IMR-90 (cell line): ENCODE data around the gene PPP1R12B. TPM values are rescaled to one million over a fixed set of nuclear protein-coding genes. Genes with fewer than 3 reads are reported as not detected.

Experiments
- ATAC-seq: fragments of 200-7000 bp; cut with Tn5 transposase; 2 replicates; pipeline ENCODE4 v1.9.1; 2020; ENCODE audit warnings: low read depth, mild to moderate bottlenecking, moderate library complexity
- BruUV-seq: library from RNA; stranded (reverse); fragments of 400-500 nt; replicated peaks from 2 replicates; lab custom pipeline; 2021; lab: Mats Ljungman, UMichigan
- CTCF ChIA-PET: fragments of 300-600 bp; formaldehyde crosslinking; extraction: SDS; loops from one replicate; lab custom pipeline; 2021; ENCODE audit warnings: antibody characterized with exemption; lab: Yijun Ruan, JAX
- POLR2A ChIA-PET: fragments of 300-600 bp; sonication (Branson Sonifier 250); formaldehyde crosslinking; loops from one replicate; lab custom pipeline; 2022; ENCODE audit warnings: antibody characterized with exemption; ENCODE audit not compliant: unreplicated experiment; lab: Charles Lee
- DNase-seq: peaks from one replicate; pipeline ENCODE4 v3.0.0; 2013
- H2AFZ ChIP-seq: replicated peaks from 2 replicates; pipeline ENCODE3; 2013; ENCODE audit warnings: low read length, mild to moderate bottlenecking; ENCODE audit not compliant: poor library complexity
- H2AK5ac ChIP-seq: 2 replicates; pipeline ENCODE4 v1.6.1; 2013; ENCODE audit warnings: low read depth, low read length, inconsistent platforms
- H2AK9ac ChIP-seq: replicated peaks from 2 replicates; pipeline ENCODE3; 2013; ENCODE audit warnings: mild to moderate bottlenecking, low read depth, low read length, moderate library complexity; ENCODE audit not compliant: poor library complexity
- H2BK120ac ChIP-seq: 2 replicates; pipeline ENCODE4 v1.6.1; 2013; ENCODE audit warnings: low read depth, low read length, inconsistent platforms
- H2BK15ac ChIP-seq: 3 replicates; pipeline ENCODE4 v1.6.1; 2013; ENCODE audit warnings: low read depth, low read length, inconsistent platforms
- H2BK20ac ChIP-seq: 2 replicates; pipeline ENCODE4 v1.6.1; 2013; ENCODE audit warnings: low read depth, mild to moderate bottlenecking, inconsistent platforms, low read length, moderate library complexity
- H2BK5ac ChIP-seq: 2 replicates; pipeline ENCODE4 v1.6.1; 2013; ENCODE audit warnings: mild to moderate bottlenecking, low read depth, low read length, inconsistent platforms; ENCODE audit not compliant: poor library complexity, severe bottlenecking
- H3K14ac ChIP-seq: replicated peaks from 2 replicates; pipeline ENCODE4 v1.6.1; 2013; ENCODE audit warnings: low read depth, low read length, inconsistent platforms
- H3K18ac ChIP-seq: 2 replicates; pipeline ENCODE4 v1.6.1; 2013; ENCODE audit warnings: low read depth, low read length, control low read depth
- H3K23ac ChIP-seq: 2 replicates; pipeline ENCODE4 v1.6.1; 2013; ENCODE audit warnings: low read depth, low read length, inconsistent platforms
- H3K27ac ChIP-seq: 2 replicates; pipeline ENCODE4 v1.5.1; 2013; ENCODE audit warnings: mild to moderate bottlenecking, control low read depth, low read length; ENCODE audit not compliant: insufficient read depth
- H3K27me3 ChIP-seq: 2 replicates; pipeline ENCODE4 v1.6.1; 2013; ENCODE audit warnings: low read length; ENCODE audit not compliant: control insufficient read depth, insufficient read depth
- H3K36me3 ChIP-seq: 2 replicates; pipeline ENCODE4 v1.6.1; 2013; ENCODE audit warnings: low read length, mixed read lengths; ENCODE audit not compliant: control insufficient read depth, insufficient read depth
- H3K4ac ChIP-seq: 2 replicates; pipeline ENCODE4 v1.6.1; 2013; ENCODE audit warnings: low read depth, low read length, inconsistent platforms
- H3K4me1 ChIP-seq: 2 replicates; pipeline ENCODE4 v1.6.1; 2013; ENCODE audit warnings: low read length, mixed read lengths; ENCODE audit not compliant: control insufficient read depth, insufficient read depth
- H3K4me2 ChIP-seq: 2 replicates; pipeline ENCODE4 v1.6.1; 2013; ENCODE audit warnings: low read depth, mild to moderate bottlenecking, control low read depth, low read length, moderate library complexity
- H3K4me3 ChIP-seq: 2 replicates; pipeline ENCODE4 v1.5.1; 2013; ENCODE audit warnings: low read depth, mild to moderate bottlenecking, control low read depth, low read length, moderate library complexity; ENCODE audit not compliant: insufficient read depth
- H3K56ac ChIP-seq: 2 replicates; pipeline ENCODE4 v1.6.1; 2013; ENCODE audit warnings: low read length, inconsistent platforms; ENCODE audit not compliant: insufficient read depth; ENCODE audit errors: extremely low read depth
- H3K79me1 ChIP-seq, 2 experiments: 2 replicates each; pipeline ENCODE4 v1.6.1; 2013; ENCODE audit warnings: low read length in 2 of 2, inconsistent platforms in 1 of 2, low read depth in 1 of 2
- H3K9ac ChIP-seq: 2 replicates; pipeline ENCODE4 v1.6.1; 2013; ENCODE audit warnings: low read depth, low read length, control low read depth
- H3K9me1 ChIP-seq: 2 replicates; pipeline ENCODE4 v1.6.1; 2013; ENCODE audit warnings: low read length, inconsistent platforms; ENCODE audit not compliant: insufficient read depth
- H3K9me3 ChIP-seq: 2 replicates; pipeline ENCODE4 v1.6.1; 2013; ENCODE audit warnings: low read length; ENCODE audit not compliant: control insufficient read depth, insufficient read depth
- H4K20me1 ChIP-seq: 2 replicates; pipeline ENCODE4 v1.6.1; 2013; ENCODE audit warnings: low read length, inconsistent platforms; ENCODE audit not compliant: insufficient read depth
- H4K5ac ChIP-seq: 2 replicates; pipeline ENCODE4 v1.6.1; 2013; ENCODE audit warnings: mild to moderate bottlenecking, low read depth, low read length, control low read depth
- H4K8ac ChIP-seq, 2 experiments: 2 replicates each; pipeline ENCODE4 v1.6.1; 2013; ENCODE audit warnings: low read depth in 2 of 2, low read length in 2 of 2, control low read depth in 1 of 2, inconsistent platforms in 1 of 2
- H4K91ac ChIP-seq: 2 replicates; pipeline ENCODE4 v1.6.1; 2013; ENCODE audit warnings: low read depth, low read length, inconsistent platforms; ENCODE audit not compliant: insufficient read depth
- BHLHE40 ChIP-seq: fragments of 150-350 bp; IDR thresholded peaks from 2 replicates; pipeline ENCODE4 v1.6.1; 2016; ENCODE audit warnings: mild to moderate bottlenecking, low read depth, low read length
- CEBPB ChIP-seq: IDR thresholded peaks from 2 replicates; pipeline ENCODE4 v1.6.1; 2012; ENCODE audit warnings: low read depth, low read length, improper control_type of control experiment
- FOS ChIP-seq: fragments of 150-350 bp; IDR thresholded peaks from 2 replicates; pipeline ENCODE4 v1.6.1; 2016; ENCODE audit warnings: low read depth, low read length
- MAFK ChIP-seq: IDR thresholded peaks from 2 replicates; pipeline ENCODE4 v1.6.1; 2012; ENCODE audit warnings: low read depth, low read length, improper control_type of control experiment
- MAZ ChIP-seq: IDR thresholded peaks from 2 replicates; pipeline ENCODE4 v1.6.1; 2012; ENCODE audit warnings: low read depth, mild to moderate bottlenecking, low read length, improper control_type of control experiment, moderate library complexity, borderline replicate concordance
- POLR2A ChIP-seq: IDR thresholded peaks from 2 replicates; pipeline ENCODE4 v1.6.1; 2012; ENCODE audit warnings: mild to moderate bottlenecking, low read depth, low read length
- RAD21 ChIP-seq: IDR thresholded peaks from 2 replicates; pipeline ENCODE4 v1.6.1; 2012; ENCODE audit warnings: low read length, improper control_type of control experiment
- RCOR1 ChIP-seq: IDR thresholded peaks from 2 replicates; pipeline ENCODE4 v1.6.1; 2012; ENCODE audit warnings: mild to moderate bottlenecking, low read length, improper control_type of control experiment; ENCODE audit not compliant: insufficient replicate concordance
- SMC3 ChIP-seq: fragments of 150-350 bp; IDR thresholded peaks from 2 replicates; pipeline ENCODE4 v1.6.1; 2016; ENCODE audit warnings: low read depth, mild to moderate bottlenecking, antibody characterized with exemption, low read length, moderate library complexity
- WGBS, 2 experiments: methylation state at CpG; one replicate each; pipeline versions ENCODE4 v1.1.5 to v1.1.7; 2013; ENCODE audit warnings: missing lambda C conversion rate in 2 of 2; ENCODE audit not compliant: insufficient read length in 1 of 2; ENCODE audit errors: extremely low coverage in 2 of 2; 5-methylcytosine and 5-hydroxymethylcytosine counted together
- dilution Hi-C: fragments of 300-500 bp; cut with HindIII; formaldehyde crosslinking; loops from one replicate; pipeline ENCODE4 v1.14.3; 2018; ENCODE audit warnings: low sequenced_read_pairs; ENCODE audit not compliant: unreplicated experiment
- in situ Hi-C: fragments of 300-500 bp; cut with MboI; formaldehyde crosslinking; loops from 3 replicates; pipeline ENCODE4 v1.14.3; 2019; ENCODE audit warnings: low sequenced_read_pairs, inconsistent platforms, mixed read lengths
- intact Hi-C: fragments of 100-400 bp; cut with micrococcal nuclease; formaldehyde crosslinking; loops from 2 replicates; pipeline ENCODE4 v1.10.0; 2022
- polyA plus RNA-seq, 3 experiments: library from polyadenylated mRNA; depleted of rRNA; stranded (reverse); fragments of >200 nt; gene quantifications; 2 replicates each; pipeline ENCODE4 v1.2.3, GENCODE V29; 2012; ENCODE audit warnings: low replicate concordance in 1 of 3
- total RNA-seq: library from RNA; depleted of rRNA; stranded (reverse); fragments of >200 nt; gene quantifications from 2 replicates; pipeline ENCODE4 v1.2.3, GENCODE V29; 2012
- TF ChIP-seq, protein P1 (sequence below): fragments of 150-350 bp; IDR thresholded peaks from 2 replicates; pipeline ENCODE4 v1.6.1; 2016; ENCODE audit warnings: low read depth, mild to moderate bottlenecking, low read length, moderate library complexity, borderline replicate concordance
- TF ChIP-seq, protein P2 (sequence below): fragments of 150-350 bp; IDR thresholded peaks from 2 replicates; pipeline ENCODE4 v1.6.1; 2017; ENCODE audit warnings: mild to moderate bottlenecking, antibody characterized with exemption, low read length, low read depth
- TF ChIP-seq, protein P3 (sequence below): conservative IDR thresholded peaks from 2 replicates; pipeline ENCODE4 v1.5.1; 2012; ENCODE audit warnings: mild to moderate bottlenecking, low read depth, low read length, improper control_type of control experiment

The PPP1R12B gene
- total and polyA plus RNA-seq, 2 of the 4 experiments (the other 2 are of a cell fraction), result 8.5 to 12.0 TPM

DNA sequence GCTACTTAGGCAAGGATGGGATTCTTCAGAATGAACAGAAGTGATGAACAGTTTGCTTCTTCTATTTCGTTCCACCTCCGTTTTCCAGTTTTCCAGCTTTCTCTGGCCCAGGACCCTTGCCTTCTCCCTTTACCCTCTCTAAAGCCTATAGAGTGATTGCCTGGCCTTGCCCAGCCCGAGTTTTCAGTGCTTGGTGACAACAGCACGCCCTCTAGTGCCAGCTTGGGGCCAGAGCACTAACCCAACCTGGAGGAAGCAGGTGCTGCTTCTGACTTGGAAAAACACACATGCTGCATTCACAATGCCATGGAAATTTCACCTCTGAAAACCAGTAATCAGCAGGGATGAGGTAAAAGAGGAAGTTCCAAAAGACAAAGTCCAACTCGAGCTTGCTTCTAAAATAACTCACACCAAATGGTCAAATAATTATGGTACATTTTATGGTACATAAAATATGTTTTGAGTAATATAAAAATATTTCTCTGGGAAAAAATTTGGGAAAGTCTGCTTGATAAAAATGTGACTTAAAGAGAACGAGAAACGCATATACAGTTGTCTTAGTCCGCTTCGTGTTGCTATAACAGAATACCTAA, 32.8 kb upstream of the PPP1R12B start:
- no peak overlapping the region for H2BK120ac ChIP-seq
- H3K4me2 ChIP-seq, result no peak overlapping the region
- H3K36me3 ChIP-seq, result no peaks in the 10 kb centered on the region
- peaks cover 4% of the 10 kb centered on the region; the same call in 1 of the 2 replicates for H4K20me1 ChIP-seq
- TF ChIP-seq CEBPB, result no peak
- peak; percentile 98 for TF ChIP-seq RAD21
- no peak for TF ChIP-seq FOS
- TF ChIP-seq POLR2A, result no peak
- TF ChIP-seq MAFK, result no peak
- TF ChIP-seq, protein P1, sequence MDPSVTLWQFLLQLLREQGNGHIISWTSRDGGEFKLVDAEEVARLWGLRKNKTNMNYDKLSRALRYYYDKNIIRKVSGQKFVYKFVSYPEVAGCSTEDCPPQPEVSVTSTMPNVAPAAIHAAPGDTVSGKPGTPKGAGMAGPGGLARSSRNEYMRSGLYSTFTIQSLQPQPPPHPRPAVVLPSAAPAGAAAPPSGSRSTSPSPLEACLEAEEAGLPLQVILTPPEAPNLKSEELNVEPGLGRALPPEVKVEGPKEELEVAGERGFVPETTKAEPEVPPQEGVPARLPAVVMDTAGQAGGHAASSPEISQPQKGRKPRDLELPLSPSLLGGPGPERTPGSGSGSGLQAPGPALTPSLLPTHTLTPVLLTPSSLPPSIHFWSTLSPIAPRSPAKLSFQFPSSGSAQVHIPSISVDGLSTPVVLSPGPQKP, result no peak
- TF ChIP-seq SMC3, result peak; percentile 99
- TF ChIP-seq, protein P2, sequence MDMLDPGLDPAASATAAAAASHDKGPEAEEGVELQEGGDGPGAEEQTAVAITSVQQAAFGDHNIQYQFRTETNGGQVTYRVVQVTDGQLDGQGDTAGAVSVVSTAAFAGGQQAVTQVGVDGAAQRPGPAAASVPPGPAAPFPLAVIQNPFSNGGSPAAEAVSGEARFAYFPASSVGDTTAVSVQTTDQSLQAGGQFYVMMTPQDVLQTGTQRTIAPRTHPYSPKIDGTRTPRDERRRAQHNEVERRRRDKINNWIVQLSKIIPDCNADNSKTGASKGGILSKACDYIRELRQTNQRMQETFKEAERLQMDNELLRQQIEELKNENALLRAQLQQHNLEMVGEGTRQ, result no peak
- TF ChIP-seq, protein P3, sequence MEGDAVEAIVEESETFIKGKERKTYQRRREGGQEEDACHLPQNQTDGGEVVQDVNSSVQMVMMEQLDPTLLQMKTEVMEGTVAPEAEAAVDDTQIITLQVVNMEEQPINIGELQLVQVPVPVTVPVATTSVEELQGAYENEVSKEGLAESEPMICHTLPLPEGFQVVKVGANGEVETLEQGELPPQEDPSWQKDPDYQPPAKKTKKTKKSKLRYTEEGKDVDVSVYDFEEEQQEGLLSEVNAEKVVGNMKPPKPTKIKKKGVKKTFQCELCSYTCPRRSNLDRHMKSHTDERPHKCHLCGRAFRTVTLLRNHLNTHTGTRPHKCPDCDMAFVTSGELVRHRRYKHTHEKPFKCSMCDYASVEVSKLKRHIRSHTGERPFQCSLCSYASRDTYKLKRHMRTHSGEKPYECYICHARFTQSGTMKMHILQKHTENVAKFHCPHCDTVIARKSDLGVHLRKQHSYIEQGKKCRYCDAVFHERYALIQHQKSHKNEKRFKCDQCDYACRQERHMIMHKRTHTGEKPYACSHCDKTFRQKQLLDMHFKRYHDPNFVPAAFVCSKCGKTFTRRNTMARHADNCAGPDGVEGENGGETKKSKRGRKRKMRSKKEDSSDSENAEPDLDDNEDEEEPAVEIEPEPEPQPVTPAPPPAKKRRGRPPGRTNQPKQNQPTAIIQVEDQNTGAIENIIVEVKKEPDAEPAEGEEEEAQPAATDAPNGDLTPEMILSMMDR, result peak; percentile 97
- no peak for TF ChIP-seq RCOR1
- no peak for TF ChIP-seq MAZ
- TF ChIP-seq BHLHE40, result no peak
- no peak overlapping the region for H3K4ac ChIP-seq
- no peak overlapping the region for H4K91ac ChIP-seq
- intact Hi-C loops (loop anchor here (1.0 kb wide), 3 partner anchors 41 to 126 kb away; partner anchors contain the start of gene LGR6), in situ Hi-C loops (no loop called here), dilution Hi-C loops (no loop called here)
- peak overlapping the region; percentile 67 for H2AFZ ChIP-seq
- H3K9me1 ChIP-seq, result no peaks in the 10 kb centered on the region
- H3K4me1 ChIP-seq, result no peaks in the 10 kb centered on the region
- H4K8ac ChIP-seq, result no peak overlapping the region
- BruUV-seq, result no TSS peak
- no peak overlapping the region for H3K4me3 ChIP-seq
- ATAC-seq, result peak; percentile 98
- H2AK5ac ChIP-seq, result no peak overlapping the region
- WGBS, 2 experiments, result 0% methylated on average over 1 of the region's 9 CpGs; no CpG with 5 or more reads in 1 of the 2 experiments
- H4K5ac ChIP-seq, result no peak overlapping the region
- H3K14ac ChIP-seq, result no peak overlapping the region
- ChIA-PET POLR2A (no interaction called here), CTCF (interaction anchor here (0.6 to 3.0 kb wide), 6 partner anchors 8 to 547 kb away, joined by 4 to 18 read pairs (median 5); partner anchors contain the start of gene LGR6)
- no peak overlapping the region for H3K18ac ChIP-seq
- H2BK5ac ChIP-seq, result no peak overlapping the region
- no peak overlapping the region for H2BK20ac ChIP-seq
- peak overlapping the region; percentile 10 for H2AK9ac ChIP-seq
- H3K27ac ChIP-seq, result no peak overlapping the region
- no peak overlapping the region for H3K56ac ChIP-seq
- no peaks in the 10 kb centered on the region for H3K9me3 ChIP-seq
- H3K9ac ChIP-seq, result no peak overlapping the region
- DNase-seq, result peak; percentile 66
- H3K79me1 ChIP-seq, result no peaks in the 10 kb centered on the region
- H3K27me3 ChIP-seq, result peaks cover 52% of the 10 kb centered on the region
- H2BK15ac ChIP-seq, result no peak overlapping the region
- no peak overlapping the region for H3K23ac ChIP-seq
